Activated CD4-positive, alpha-beta T cell treated with anti-CD3 and anti-CD28 coated beads, Interleukin-2, amount 10 ng/mL, durations not matched to agents 24 days and 14 days (primary cell): ENCODE measurements around the gene RASL11A. TPM values are rescaled to one million over a fixed set of nuclear protein-coding genes. Genes with fewer than 3 reads are reported as not detected.
"Not testable (repeated sequence)": the region's sequence is repeated elsewhere in the genome, so short reads cannot be mapped to it uniquely, and the experiment has no call there.

Experiments
- DNase-seq: peaks from one replicate; pipeline ENCODE4 v3.0.0; 2022
- H3K27ac Mint-ChIP-seq: one replicate; pipeline ENCODE4 v1.8.0; 2022; ENCODE audit warnings: mild to moderate bottlenecking, mixed read lengths
- H3K27me3 Mint-ChIP-seq: one replicate; pipeline ENCODE4 v1.8.0; 2022; ENCODE audit warnings: mixed read lengths
- H3K36me3 Mint-ChIP-seq: one replicate; pipeline ENCODE4 v1.8.0; 2022; ENCODE audit warnings: low read depth, mild to moderate bottlenecking, mixed read lengths
- H3K4me1 Mint-ChIP-seq: one replicate; pipeline ENCODE4 v1.8.0; 2021; ENCODE audit warnings: mixed read lengths
- H3K4me3 Mint-ChIP-seq: one replicate; pipeline ENCODE4 v1.8.0; 2022; ENCODE audit warnings: mild to moderate bottlenecking, moderate library complexity, mixed read lengths
- H3K9me3 Mint-ChIP-seq: one replicate; pipeline ENCODE4 v1.8.0; 2021; ENCODE audit warnings: mixed read lengths
- intact Hi-C: fragments of 100-400 bp; cut with micrococcal nuclease; formaldehyde crosslinking; loops from one replicate; pipeline ENCODE4 v1.15.1; 2023
- total RNA-seq: library from RNA; stranded (reverse); gene quantifications from 2 replicates; pipeline ENCODE4 v1.2.3, GENCODE V29; 2022

Gene RASL11A
- total RNA-seq, 1 donor from 2014 or later: 1.8 TPM

GRCh38 chr13:27296496-27296895 lies 25.9 kb downstream of the RASL11A start:
- intact Hi-C loops: no loop called here
- Mint-ChIP-seq H3K27ac (no peak overlapping the region), H3K36me3 (no peaks in the 10 kb centered on the region), H3K4me1 (peaks cover 16% of the 10 kb centered on the region), H3K9me3 (no peaks in the 10 kb centered on the region), H3K27me3 (no peaks in the 10 kb centered on the region), H3K4me3 (no peak overlapping the region)
- no peak for DNase-seq

- Mint-ChIP-seq H3K9me3 (no peaks in the 10 kb centered on the region), H3K4me3 (no peak overlapping the region), H3K27ac (no peak overlapping the region), H3K36me3 (no peaks in the 10 kb centered on the region), H3K27me3 (no peaks in the 10 kb centered on the region), H3K4me1 (peaks cover 6% of the 10 kb centered on the region)
- intact Hi-C loops: no loop called here
- DNase-seq: no peak
These were observed 28.2 kb downstream of the RASL11A start for GRCh38 chr13:27298849-27299248.

DNA sequence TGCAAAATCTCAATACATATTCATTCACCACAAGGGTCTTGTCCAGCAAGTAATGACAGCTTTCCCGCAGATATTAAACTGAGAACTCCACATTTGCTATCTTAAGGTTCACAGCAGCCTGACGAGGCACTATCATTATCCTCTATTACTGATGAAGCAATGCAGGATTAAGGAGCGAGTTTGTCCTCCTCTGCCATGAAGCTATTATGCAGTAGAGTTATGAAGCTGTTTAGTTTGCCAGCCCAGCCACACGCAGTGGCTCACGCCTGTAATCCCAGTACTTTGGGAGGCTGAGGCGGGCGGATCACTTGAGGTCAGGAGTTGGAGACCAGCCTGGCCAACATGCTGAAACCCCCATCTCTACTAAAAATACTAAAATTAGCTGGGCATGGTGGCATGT lies 29.8 kb downstream of the RASL11A start:
- not testable (repeated sequence) for H3K4me1 Mint-ChIP-seq, H3K27ac Mint-ChIP-seq, H3K36me3 Mint-ChIP-seq

DNA sequence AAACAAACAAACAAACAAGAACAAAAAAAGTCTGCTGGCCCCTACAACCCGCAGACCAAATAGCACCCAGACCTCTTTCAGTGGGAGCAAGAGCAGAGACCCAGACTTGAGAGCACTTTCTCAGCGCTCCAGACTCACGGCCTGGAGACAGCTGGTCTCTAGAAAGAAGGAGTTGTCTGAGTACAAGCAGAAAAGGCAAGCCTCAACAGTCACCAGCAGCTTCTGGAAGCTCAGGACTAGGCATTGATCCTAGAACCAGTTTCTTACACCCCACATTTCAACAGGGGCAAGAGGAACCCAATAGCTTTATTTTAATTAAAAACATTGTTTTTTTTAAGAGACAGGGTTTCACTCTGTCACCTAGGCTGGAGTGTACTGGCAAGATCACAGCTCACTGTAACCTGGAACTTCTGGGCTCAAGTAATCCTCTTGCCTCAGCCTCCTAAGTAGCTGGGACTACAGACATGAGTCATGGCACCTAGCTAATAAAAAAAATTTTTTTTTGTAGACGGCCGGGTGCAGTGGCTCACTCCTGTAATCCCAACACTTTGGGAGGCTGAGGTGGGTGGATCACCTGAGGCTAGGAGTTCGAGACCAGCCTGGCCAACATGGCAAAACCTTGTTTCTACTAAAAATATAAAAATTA lies 30.4 kb downstream of the RASL11A start:
- H3K36me3 Mint-ChIP-seq: no peaks in the 10 kb centered on the region
- no peaks in the 10 kb centered on the region for H3K9me3 Mint-ChIP-seq
- H3K4me3 Mint-ChIP-seq: no peak overlapping the region
- intact Hi-C loops: no loop called here
- H3K27ac Mint-ChIP-seq: no peak overlapping the region
- H3K27me3 Mint-ChIP-seq: no peaks in the 10 kb centered on the region
- DNase-seq: no peak
- H3K4me1 Mint-ChIP-seq: no peaks in the 10 kb centered on the region

More for the DNA sequence above, 29.8 kb downstream of the RASL11A start:
- H3K9me3 Mint-ChIP-seq, H3K4me3 Mint-ChIP-seq, H3K27me3 Mint-ChIP-seq, DNase-seq, intact Hi-C loops: not testable (repeated sequence)

- intact Hi-C loops: no loop called here
- no peak for DNase-seq
- Mint-ChIP-seq H3K27me3 (no peaks in the 10 kb centered on the region), H3K36me3 (no peaks in the 10 kb centered on the region), H3K9me3 (no peaks in the 10 kb centered on the region), H3K27ac (no peak overlapping the region), H3K4me1 (peaks cover 2% of the 10 kb centered on the region), H3K4me3 (no peak overlapping the region)
These were observed 32.1 kb downstream of the RASL11A start for GRCh38 chr13:27302643-27303262.

DNA sequence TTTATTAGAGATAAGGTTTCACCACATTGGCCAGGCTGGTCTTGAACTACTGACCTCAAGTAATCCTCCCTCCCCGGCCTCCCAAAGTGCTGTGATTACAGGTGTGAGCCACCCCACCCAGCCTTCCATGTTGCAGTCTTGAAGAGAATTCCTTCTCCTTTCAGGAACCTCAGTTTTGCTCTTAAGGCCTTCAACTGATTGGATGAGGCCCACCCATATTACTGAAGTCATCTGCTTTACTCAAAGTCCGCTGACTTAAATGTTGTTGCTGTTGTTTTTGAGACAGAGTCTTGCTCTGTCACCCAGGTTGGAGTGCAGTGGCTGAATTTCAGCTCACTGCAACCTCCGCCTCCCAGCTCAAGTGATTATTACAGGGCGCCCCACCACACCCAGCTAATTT lies 33.5 kb downstream of the RASL11A start:
- no peak overlapping the region for H3K4me3 Mint-ChIP-seq
- no peaks in the 10 kb centered on the region for H3K36me3 Mint-ChIP-seq
- H3K27ac Mint-ChIP-seq: no peak overlapping the region
- no peaks in the 10 kb centered on the region for H3K27me3 Mint-ChIP-seq
- no peaks in the 10 kb centered on the region for H3K9me3 Mint-ChIP-seq
- no peak for DNase-seq
- H3K4me1 Mint-ChIP-seq: peaks cover 2% of the 10 kb centered on the region
- intact Hi-C loops: no loop called here

DNA sequence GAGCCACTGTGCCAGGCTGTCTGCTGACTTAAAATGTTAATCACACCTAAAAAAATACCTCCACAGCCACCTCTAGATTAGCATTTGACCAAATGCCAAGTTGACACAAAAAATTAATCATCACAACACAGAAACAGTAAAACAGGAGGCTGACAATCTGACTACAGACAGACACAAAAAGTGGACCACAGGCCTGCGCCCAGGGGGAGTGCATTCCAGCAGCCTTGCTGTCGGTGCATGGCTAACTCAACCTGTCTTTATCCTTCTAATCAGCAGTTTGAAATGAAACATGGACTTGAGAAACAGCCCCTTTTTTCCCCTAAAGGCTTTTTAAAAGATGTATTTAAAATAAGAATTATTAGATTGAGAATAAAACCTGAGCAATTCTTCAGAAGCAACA lies 34.0 kb downstream of the RASL11A start:
- Mint-ChIP-seq H3K27me3 (no peaks in the 10 kb centered on the region), H3K4me1 (peaks cover 2% of the 10 kb centered on the region), H3K4me3 (no peak overlapping the region), H3K36me3 (no peaks in the 10 kb centered on the region), H3K27ac (no peak overlapping the region), H3K9me3 (no peaks in the 10 kb centered on the region)
- intact Hi-C loops: no loop called here
- no peak for DNase-seq

DNA sequence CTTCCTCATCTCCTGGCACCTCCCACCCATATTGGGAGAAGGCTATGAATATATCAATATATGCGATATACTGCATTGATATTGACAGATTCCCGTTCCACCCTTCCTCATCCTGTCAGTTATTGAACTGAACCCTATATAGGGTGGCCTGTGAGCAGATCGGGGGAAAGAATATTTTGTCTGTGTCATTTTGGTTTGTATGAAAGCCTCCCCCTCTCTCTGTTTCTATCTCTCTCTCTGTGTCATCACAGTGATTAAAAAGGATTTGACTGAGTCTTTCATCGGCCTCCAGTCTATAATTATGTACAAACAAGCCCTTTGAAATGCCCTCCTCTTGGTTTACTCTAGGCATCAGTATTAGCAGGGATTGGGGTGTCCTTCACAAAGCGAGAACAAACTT lies 35.7 kb downstream of the RASL11A start:
- H3K4me3 Mint-ChIP-seq: no peak overlapping the region
- no peak for DNase-seq
- H3K27ac Mint-ChIP-seq: no peak overlapping the region
- no peaks in the 10 kb centered on the region for H3K9me3 Mint-ChIP-seq
- H3K36me3 Mint-ChIP-seq: no peaks in the 10 kb centered on the region
- peaks cover 2% of the 10 kb centered on the region for H3K4me1 Mint-ChIP-seq
- intact Hi-C loops: no loop called here
- no peaks in the 10 kb centered on the region for H3K27me3 Mint-ChIP-seq

- no peak for DNase-seq
- no peak overlapping the region for H3K27ac Mint-ChIP-seq
- H3K27me3 Mint-ChIP-seq: peaks cover 2% of the 10 kb centered on the region
- no peaks in the 10 kb centered on the region for H3K36me3 Mint-ChIP-seq
- peaks cover 2% of the 10 kb centered on the region for H3K4me1 Mint-ChIP-seq
- no peaks in the 10 kb centered on the region for H3K9me3 Mint-ChIP-seq
- no peak overlapping the region for H3K4me3 Mint-ChIP-seq
- intact Hi-C loops: no loop called here
These were observed 38.3 kb downstream of the RASL11A start for GRCh38 chr13:27308941-27309340.

DNA sequence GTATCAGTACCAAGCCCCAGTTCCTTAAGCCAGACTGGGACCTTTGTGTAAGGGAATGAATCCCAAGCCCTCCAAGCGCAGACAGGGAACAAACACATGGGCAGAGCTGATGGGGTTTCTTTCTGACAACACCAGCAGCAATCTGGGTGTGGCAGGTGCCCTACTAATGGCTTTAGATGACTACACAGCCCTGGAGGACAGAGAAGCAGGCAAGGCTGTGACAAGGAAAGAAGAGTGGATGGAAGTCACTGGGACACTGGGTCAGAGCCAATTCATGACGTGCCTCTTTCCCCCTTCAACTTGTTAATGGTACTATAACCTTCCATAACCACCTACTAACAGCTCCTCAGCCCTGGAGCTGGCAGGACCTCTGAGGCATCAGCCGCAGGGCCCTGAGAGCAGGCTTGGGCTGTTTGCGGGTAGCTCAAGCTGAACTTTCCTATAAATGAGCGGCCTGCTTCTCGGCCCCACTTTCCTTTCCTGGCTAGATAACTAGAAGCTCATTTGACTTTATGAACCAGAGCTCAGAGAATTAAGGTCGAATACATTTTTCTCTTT lies 38.9 kb downstream of the RASL11A start:
- Mint-ChIP-seq H3K9me3 (no peaks in the 10 kb centered on the region), H3K27me3 (peaks cover 2% of the 10 kb centered on the region), H3K4me3 (no peak overlapping the region), H3K36me3 (no peaks in the 10 kb centered on the region), H3K27ac (no peak overlapping the region), H3K4me1 (peaks cover 2% of the 10 kb centered on the region)
- intact Hi-C loops: no loop called here
- DNase-seq: no peak

GRCh38 chr13:27309967-27310598 lies 39.5 kb downstream of the RASL11A start:
- Mint-ChIP-seq H3K4me1 (peaks cover 2% of the 10 kb centered on the region), H3K36me3 (no peaks in the 10 kb centered on the region), H3K27ac (no peak overlapping the region), H3K27me3 (peaks cover 2% of the 10 kb centered on the region), H3K9me3 (no peaks in the 10 kb centered on the region), H3K4me3 (no peak overlapping the region)
- intact Hi-C loops: no loop called here
- DNase-seq: no peak

- intact Hi-C loops: no loop called here
- DNase-seq: no peak
- Mint-ChIP-seq H3K4me3 (no peak overlapping the region), H3K27me3 (peaks cover 2% of the 10 kb centered on the region), H3K9me3 (no peaks in the 10 kb centered on the region), H3K4me1 (peaks cover 2% of the 10 kb centered on the region), H3K36me3 (no peaks in the 10 kb centered on the region), H3K27ac (no peak overlapping the region)
These were observed 40.3 kb downstream of the RASL11A start for GRCh38 chr13:27310946-27311345.

GRCh38 chr13:27311518-27312210 lies 41.0 kb downstream of the RASL11A start:
- H3K4me1 Mint-ChIP-seq: no peaks in the 10 kb centered on the region
- no peaks in the 10 kb centered on the region for H3K9me3 Mint-ChIP-seq
- no peak overlapping the region for H3K27ac Mint-ChIP-seq
- no peak overlapping the region for H3K4me3 Mint-ChIP-seq
- no peaks in the 10 kb centered on the region for H3K36me3 Mint-ChIP-seq
- DNase-seq: no peak
- intact Hi-C loops: no loop called here
- peaks cover 8% of the 10 kb centered on the region for H3K27me3 Mint-ChIP-seq

GRCh38 chr13:27313770-27314169 lies 43.1 kb downstream of the RASL11A start:
- Mint-ChIP-seq H3K4me1 (no peaks in the 10 kb centered on the region), H3K4me3 (no peak overlapping the region), H3K9me3 (no peaks in the 10 kb centered on the region), H3K36me3 (no peaks in the 10 kb centered on the region), H3K27ac (no peak overlapping the region), H3K27me3 (peaks cover 11% of the 10 kb centered on the region)
- no peak for DNase-seq
- intact Hi-C loops: no loop called here
